Activated CD4-positive, alpha-beta T cell treated with anti-CD3 and anti-CD28 coated beads, Interleukin-10, Interleukin-2, amounts not matched to agents 100 ng/mL and 50 ng/mL, durations not matched to agents 16 hours and 8 hours (primary cell): ENCODE data around the gene ANAPC2.
"Not testable (repeated sequence)": the region's sequence is repeated elsewhere in the genome, so short reads cannot be mapped to it uniquely, and the experiment has no call there.

Experiments used
- DNase-seq: peaks from one replicate; pipeline ENCODE4 v3.0.0-alpha.2; 2020

Gene ANAPC2

GRCh38 chr9:137140151-137141012 is 48.0 kb downstream of the ANAPC2 start:
- no peak for DNase-seq

- no peak for DNase-seq
Measured at GRCh38 chr9:137139468-137140150, 48.8 kb downstream of the ANAPC2 start.

GRCh38 chr9:137138722-137139467 is 49.5 kb downstream of the ANAPC2 start, which contains the start of gene GRIN1:
GRIN1 (plus strand) TSS chr9:137139154; CDS start chr9:137139487, 333 bp downstream.
- no peak for DNase-seq

GRCh38 chr9:137138058-137138721 is 50.2 kb downstream of the ANAPC2 start:
- DNase-seq, result no peak

- DNase-seq, result no peak
Measured at GRCh38 chr9:137136881-137137607, 51.3 kb downstream of the ANAPC2 start.

GRCh38 chr9:137136261-137136880 is 52.0 kb downstream of the ANAPC2 start:
- DNase-seq, result no peak

- not testable (repeated sequence) for DNase-seq
Measured at GRCh38 chr9:137135154-137135553, 53.2 kb downstream of the ANAPC2 start.

- no peak for DNase-seq
Measured at GRCh38 chr9:137134191-137134590, 54.2 kb downstream of the ANAPC2 start.

- DNase-seq, result peak; percentile 38
Measured at GRCh38 chr9:137130176-137130755, 58.1 kb downstream of the ANAPC2 start.

GRCh38 chr9:137129456-137130175 is 58.7 kb downstream of the ANAPC2 start:
- peak; percentile 96 for DNase-seq

- DNase-seq, result peak; percentile 32
Measured at GRCh38 chr9:137128862-137129455, 59.4 kb downstream of the ANAPC2 start.

GRCh38 chr9:137128158-137128861 is 60.0 kb downstream of the ANAPC2 start:
- DNase-seq, result peak; percentile 54

- DNase-seq, result peak; percentile 59
Measured at GRCh38 chr9:137127301-137128157, 60.8 kb downstream of the ANAPC2 start.

GRCh38 chr9:137126786-137127185 is 61.6 kb downstream of the ANAPC2 start:
- no peak for DNase-seq
